ENCODE measurements around the gene CCDC127.
"Not testable (repeated sequence)": the region's sequence is repeated elsewhere in the genome, so short reads cannot be mapped to it uniquely, and the experiment has no call there.

CCDC127 gene

DNA sequence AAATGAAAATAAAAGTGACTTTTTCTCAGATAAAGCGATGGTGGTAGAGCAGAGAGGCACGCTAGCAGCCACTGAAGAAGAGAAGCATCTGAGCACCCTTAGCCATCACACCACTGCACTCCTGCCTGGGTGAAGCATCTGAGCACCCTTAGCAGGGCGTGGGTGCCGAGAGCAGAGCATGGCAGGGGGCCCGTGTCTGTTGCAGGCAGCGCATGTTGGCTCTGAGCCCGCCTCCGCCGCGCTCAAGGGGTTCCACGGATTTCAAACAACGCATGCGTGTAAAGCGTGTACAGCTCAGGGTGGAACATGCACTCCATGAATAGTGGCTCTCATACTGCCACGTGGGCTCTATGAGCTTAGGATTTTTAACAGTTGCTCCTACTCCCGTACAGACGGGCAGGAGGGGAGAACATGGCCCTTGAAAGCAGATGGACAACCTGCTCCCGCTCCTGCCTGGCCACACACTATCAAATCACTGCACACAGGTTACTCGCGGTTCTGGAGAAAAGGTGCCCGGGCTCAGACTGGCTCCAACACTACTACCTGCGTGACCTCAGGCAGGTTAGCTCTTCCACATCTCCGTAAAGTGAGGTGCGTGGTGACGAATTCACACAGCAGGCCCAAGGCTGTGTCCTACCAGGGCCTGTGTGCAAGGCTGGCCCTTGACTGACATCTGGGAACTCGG lies 14.6 kb downstream of the CCDC127 start:
- no peak for DNase-seq (ENCODE audit: low spot score)

DNA sequence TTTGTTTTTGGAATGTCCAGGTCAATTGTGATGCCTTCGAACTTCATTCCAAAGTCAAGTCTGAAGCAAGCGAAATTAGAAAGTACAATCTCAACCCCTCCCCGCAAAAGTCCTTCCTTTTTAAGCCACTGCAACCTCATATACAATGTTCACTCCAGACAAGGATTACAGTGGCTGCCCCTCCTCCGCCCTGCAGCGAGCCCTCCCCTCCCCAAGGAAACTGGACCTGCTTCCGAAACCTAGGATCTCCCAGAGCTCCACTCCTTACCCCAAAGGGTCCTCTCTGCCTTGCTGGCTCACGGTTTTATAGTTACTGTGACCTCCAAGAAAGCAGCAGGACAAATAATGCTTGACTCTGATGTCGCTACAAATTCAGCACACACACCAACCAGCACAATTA lies 16.3 kb downstream of the CCDC127 start:
- no peak for DNase-seq (ENCODE audit: low spot score)

DNA sequence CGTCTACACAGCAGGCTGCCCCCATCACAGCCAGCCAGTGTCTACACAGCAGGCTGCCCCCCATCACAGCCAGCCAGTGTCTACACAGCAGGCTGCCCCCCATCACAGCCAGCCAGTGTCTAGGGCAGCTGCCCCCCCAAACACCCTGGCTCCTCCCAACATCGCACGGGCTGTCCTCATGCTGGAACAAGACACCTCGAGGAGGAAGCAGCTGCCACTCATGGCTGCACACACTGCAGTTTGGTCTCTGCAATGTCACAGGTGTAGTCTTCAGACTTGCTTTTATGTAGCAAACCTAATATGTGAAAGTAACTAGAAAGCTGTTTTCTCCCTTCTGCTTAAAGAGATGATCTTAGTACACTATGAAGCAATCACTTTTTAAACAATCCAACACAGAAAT lies 17.0 kb downstream of the CCDC127 start:
- no peak for DNase-seq (ENCODE audit: low spot score)

DNA sequence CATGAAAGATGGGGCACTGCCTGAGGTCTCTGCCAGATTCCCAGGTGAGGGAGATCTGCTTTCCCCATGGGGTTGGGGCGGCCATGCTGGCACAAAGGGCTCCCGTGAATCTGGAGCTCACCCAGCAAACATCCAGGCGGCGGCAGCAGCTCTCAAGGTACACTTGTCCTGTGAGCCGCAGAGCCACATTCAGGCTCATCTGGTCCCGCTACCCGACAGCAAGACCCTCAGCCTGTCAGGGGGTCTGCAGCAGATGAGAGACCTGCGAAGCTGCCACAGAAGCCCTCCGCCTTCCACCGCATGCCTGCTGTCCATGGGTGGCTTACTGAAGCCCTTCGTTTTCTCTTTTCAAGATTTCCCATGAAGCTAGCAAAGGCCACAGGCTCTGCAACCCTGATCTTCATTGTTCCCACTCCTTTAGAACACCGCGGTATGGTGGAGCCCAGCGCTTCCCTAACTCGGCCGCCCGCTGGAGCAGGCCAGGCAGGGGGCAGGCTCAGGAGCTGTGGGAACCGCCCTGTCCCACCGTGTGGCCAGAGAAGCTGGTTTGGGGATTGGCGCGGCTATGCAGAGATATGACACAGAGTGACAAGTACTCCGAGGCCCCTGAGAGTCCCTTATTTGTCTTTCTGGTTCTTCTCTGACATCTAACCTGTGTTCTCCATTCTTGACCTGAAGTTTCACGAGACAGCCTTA lies 17.9 kb downstream of the CCDC127 start:
- DNase-seq (ENCODE audit: low spot score) = no peak

- DNase-seq (ENCODE audit: low spot score) = no peak
Observed at GRCh38 chr5:199197-199949, 18.6 kb downstream of the CCDC127 start.

- no peak for DNase-seq (ENCODE audit: low spot score)
Observed at GRCh38 chr5:198516-199196, 19.3 kb downstream of the CCDC127 start.

DNA sequence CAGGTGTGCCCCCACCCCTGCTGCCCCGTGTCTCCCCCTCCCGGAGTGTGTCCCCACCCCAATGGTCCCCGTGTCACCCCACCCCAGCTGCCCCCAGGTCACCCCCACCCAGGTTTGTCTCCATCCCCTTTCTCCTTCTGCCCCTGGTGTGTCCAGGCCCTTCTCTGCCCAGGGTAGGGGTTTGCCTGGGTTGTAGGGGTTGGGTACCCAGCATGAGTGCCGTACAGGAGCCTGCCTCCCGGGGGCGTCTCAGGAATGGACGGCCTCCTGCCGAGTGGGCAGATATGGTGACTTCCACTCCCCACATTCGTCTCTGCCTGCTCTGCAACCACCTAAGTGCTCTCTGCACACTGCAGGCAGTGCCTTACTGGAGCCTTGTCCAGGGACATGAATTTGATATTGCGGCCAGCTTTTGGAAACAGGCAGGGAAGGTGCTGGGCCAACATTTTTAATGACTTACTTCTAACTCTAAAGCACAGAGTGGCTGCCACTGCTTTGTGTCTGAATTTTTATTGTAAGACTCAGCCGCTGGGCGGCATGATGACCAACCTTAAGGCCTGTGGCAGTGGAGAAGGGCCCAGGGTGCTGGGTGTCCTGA lies 20.0 kb downstream of the CCDC127 start:
- no peak for DNase-seq (ENCODE audit: low spot score)

DNA sequence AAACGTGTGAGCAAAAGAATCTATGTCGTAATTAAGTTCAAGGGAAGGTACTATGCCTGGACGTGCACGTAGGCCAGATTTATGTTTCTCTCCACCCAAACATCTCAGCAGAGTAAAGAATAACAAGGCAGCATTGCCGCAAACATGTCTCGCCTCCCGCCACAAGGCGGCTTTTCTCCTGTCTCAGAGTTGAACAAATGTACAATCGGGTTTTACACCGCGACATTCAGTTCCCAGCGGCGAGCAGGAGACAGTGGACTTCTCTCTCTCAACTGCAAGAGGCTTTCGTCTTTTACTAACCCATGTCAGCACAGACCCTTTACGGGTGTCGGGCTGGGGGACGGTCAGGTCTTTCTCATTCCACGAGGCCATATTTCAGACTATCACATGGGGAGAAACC lies 20.9 kb downstream of the CCDC127 start:
- DNase-seq (ENCODE audit: low spot score) = not testable (repeated sequence)

GRCh38 chr5:196350-196749 lies 21.6 kb downstream of the CCDC127 start:
- DNase-seq (ENCODE audit: low spot score) = no peak

GRCh38 chr5:195401-196160 lies 22.4 kb downstream of the CCDC127 start:
- no peak for DNase-seq (ENCODE audit: low spot score)

DNA sequence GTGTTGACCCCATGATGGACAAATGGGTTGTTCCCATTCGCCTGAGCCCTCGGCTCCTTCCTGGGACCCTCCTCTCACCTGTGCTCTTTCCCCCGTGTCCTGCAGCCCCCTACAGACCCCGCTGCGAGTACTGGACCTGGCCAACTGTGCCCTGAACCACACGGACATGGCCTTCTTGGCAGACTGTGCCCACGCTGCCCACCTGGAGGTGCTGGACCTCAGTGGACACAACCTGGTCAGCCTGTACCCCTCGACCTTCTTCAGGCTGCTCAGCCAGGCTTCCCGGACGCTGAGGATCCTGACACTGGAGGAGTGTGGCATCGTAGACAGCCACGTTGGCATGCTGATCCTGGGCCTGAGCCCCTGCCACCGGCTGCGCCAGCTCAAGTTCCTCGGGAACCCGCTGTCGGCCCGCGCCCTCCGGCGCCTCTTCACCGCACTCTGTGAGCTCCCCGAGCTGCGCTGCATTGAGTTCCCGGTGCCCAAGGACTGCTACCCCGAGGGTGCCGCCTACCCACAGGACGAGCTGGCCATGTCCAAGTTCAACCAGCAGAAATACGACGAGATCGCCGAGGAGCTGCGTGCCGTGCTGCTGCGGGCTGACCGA lies 23.2 kb downstream of the CCDC127 start:
- no peak for DNase-seq (ENCODE audit: low spot score)

DNA sequence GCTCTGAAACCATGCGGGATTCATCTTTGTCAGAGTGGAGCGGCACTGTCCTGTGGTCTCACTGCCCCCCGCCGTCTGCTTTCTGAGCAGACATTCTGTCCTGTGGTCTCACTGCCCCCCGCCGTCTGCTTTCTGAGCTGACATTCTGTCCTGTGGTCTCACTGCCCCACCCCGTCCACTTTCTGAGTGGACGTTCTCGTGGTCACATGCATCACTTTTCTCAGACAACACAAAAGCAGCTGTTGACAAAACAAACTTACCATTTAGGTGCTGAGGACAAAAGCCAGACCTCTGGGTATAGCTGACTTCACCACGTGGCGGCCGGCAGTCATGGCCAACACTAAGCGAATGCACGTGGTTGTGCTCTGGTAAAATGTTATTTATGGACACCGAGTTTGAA lies 23.9 kb downstream of the CCDC127 start:
- no peak for DNase-seq (ENCODE audit: low spot score)

DNA sequence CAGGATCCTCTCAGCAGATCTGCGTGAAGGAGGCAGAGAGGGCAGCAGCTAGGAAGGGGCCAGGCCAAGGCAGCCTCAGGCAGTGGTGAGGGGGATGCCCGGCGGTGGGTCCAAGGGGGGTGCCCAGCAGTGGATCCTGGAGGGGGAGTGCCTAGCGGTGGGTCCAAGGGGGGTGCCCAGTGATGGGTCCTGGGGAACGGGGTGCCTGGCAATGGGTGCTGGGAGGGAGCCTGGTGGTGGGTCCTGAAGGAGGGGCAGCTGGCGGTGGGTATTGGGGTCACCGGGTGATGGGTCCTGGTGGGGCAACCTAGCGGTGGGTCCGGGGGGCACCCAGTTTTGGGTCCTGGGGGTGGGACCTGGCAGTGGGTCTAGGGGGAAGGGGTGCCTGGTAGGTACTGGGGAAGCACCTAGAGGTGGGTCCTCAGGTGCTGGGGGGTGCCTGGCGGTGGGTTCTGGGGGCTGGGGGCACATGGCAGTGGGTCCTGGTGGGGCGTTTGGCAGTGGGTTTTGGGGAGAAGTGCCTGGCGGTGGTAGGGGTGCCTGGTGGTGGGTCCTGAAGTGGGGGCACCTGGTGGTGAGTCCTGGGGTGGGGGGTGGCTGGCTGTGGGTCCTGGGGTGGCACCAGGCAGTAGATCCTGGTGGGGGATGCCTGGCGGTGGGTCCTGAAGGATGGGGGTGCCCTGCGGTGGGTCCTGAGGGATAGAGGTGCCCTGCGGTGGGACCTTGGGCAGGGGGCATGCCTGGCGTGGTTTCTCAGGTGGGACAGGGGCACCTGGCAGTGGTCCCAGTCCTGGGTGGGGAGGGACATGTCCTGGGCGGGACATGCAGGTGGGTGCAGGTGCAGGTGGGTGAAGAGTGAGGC lies 24.8 kb downstream of the CCDC127 start:
- DNase-seq (ENCODE audit: low spot score) = no peak

GRCh38 chr5:192691-192969 lies 25.3 kb downstream of the CCDC127 start:
- DNase-seq (ENCODE audit: low spot score) = no peak

DNA sequence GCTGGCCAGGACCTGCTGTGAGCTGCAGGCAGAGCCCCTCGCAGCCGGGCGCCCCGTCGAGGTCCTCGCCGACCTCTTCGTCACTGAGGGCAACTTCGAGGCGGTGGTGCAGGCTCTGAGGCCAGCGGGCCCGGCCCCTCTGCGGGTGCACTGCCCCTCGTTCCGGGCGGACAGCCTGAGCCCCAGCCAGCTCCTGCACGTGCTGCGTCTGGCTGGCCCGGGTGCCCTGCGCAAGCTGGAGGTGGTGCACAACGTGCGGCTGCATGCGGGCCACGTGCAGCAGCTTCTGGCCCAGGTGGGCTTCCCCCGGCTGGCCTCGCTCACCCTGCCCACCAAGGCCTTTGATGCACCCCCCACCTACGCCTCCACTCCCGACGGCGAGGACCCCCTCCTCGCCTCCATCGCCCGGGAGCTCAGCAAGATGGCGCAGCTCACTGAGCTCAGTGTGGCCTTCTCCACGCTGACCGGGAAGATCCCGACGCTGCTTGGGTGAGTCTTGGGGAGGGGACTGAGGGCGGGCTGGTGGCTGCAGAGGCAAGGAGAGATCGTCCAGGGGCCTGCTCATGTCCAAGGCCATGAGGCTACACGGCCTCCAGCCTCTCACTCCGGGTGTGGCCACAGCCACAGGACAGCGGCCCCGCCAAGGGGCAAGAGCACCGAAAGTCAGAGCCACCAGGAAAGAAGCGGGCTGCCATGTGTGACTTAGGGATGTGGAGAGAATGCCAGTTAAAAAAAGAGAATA lies 25.8 kb downstream of the CCDC127 start:
- no peak for DNase-seq (ENCODE audit: low spot score)

GRCh38 chr5:191036-191948 lies 26.7 kb downstream of the CCDC127 start, which contains the start of gene LRRC14B:
TSS of gene LRRC14B (plus strand) at chr5:191495. CDS start at chr5:191539, 44 bp downstream.
- DNase-seq (ENCODE audit: low spot score) = no peak

- no peak for DNase-seq (ENCODE audit: low spot score)
Observed at GRCh38 chr5:190366-191035, 27.5 kb downstream of the CCDC127 start.

DNA sequence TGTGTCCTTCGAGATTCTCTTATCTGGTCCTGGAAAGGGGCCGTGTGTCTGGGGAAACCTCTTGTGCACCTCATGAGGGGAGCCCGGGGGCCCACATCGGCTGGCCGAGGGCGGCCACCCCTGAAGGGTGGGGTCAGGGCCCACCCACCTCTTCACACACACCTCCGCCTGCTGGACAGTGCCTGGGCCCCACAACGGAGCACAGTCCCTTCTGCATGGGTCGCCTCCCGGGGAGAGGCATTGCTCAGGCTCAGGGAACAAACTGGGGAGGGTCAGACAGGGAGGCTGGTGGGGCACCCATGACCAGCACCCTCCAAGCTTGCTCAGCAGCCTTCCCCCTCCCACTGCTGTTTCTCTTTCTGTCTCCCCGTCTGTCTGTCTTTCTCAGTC lies 28.0 kb downstream of the CCDC127 start:
- no peak for DNase-seq (ENCODE audit: low spot score)

All from AG08396 (cell line).